Spleen (tissue), 11 donors: Measurements from ENCODE around the gene KRT71. TPM values are rescaled to one million over a fixed set of nuclear protein-coding genes. Genes with fewer than 3 reads are reported as not detected.

Experiments
- DNase-seq: peaks from one replicate; pipeline ENCODE4 v3.0.0-alpha.2; 2020
- H3K27ac ChIP-seq, 8 donors: fragments of 200-600 bp; sonication (generic) in 7 of 8; 1 replicate in 4 of 8; 2 replicates in 4 of 8; pipeline versions ENCODE4 v1.5.0 to v1.8.0; 2016 to 2021; ENCODE audit warnings: inconsistent platforms in 4 of 8, mild to moderate bottlenecking in 4 of 8, moderate library complexity in 1 of 8
- H3K27me3 ChIP-seq, 7 donors: fragments of 200-600 bp; sonication (generic) in 6 of 7; replicated peaks in 1 of 7; 1 replicate in 4 of 7; 2 replicates in 3 of 7; pipeline versions ENCODE4 v1.5.0 to v1.8.0; 2016 to 2021; ENCODE audit warnings: inconsistent platforms in 3 of 7, mild to moderate bottlenecking in 1 of 7
- H3K36me3 ChIP-seq, 6 donors: fragments of 200-600 bp; sonication (generic) in 5 of 6; 1 replicate in 4 of 6; 2 replicates in 2 of 6; pipeline versions ENCODE4 v1.5.0 to v1.8.0; 2016 to 2021; ENCODE audit warnings: inconsistent platforms in 2 of 6
- H3K4me1 ChIP-seq, 6 donors: fragments of 200-600 bp; sonication (generic) in 5 of 6; 1 replicate in 3 of 6; 2 replicates in 3 of 6; pipeline versions ENCODE4 v1.5.0 to v1.8.0; 2016 to 2021; ENCODE audit warnings: inconsistent platforms in 3 of 6
- H3K4me3 ChIP-seq, 8 donors: fragments of 200-600 bp; sonication (generic) in 7 of 8; 1 replicate in 4 of 8; 2 replicates in 4 of 8; pipeline versions ENCODE4 v1.5.0 to v1.8.0; 2016 to 2021; ENCODE audit warnings: inconsistent platforms in 4 of 8, mild to moderate bottlenecking in 4 of 8, moderate library complexity in 2 of 8
- H3K9me3 ChIP-seq, 8 donors: fragments of 200-600 bp; sonication (generic) in 7 of 8; 1 replicate in 4 of 8; 2 replicates in 4 of 8; pipeline versions ENCODE4 v1.5.0 to v1.8.0; 2016 to 2021; ENCODE audit warnings: inconsistent platforms in 4 of 8
- POLR2A ChIP-seq, 3 donors: fragments of 450-650 bp; IDR thresholded peaks; one replicate each; pipeline ENCODE4 v1.5.1; 2017; ENCODE audit warnings: antibody characterized with exemption in 3 of 3, mild to moderate bottlenecking in 1 of 3
- POLR2AphosphoS5 ChIP-seq, 3 donors: sonication (generic); formaldehyde crosslinking; IDR thresholded peaks; one replicate each; pipeline ENCODE4 v1.5.1; 2017; ENCODE audit warnings: antibody characterized with exemption in 3 of 3
- WGBS, 5 donors: extraction: QIAGEN DNeasy Blood & Tissue Kit in 3 of 5; methylation state at CpG; one replicate each; pipeline versions ENCODE4 v1.1.5 to v1.1.7; 2013 to 2018; 5-methylcytosine and 5-hydroxymethylcytosine counted together
- intact Hi-C: fragments of 100-400 bp; cut with DNase I; formaldehyde crosslinking; loops from one replicate; pipeline ENCODE4 v1.15.0; 2023; ENCODE audit warnings: low total_unique reads
- polyA plus RNA-seq, 3 donors: library from polyadenylated mRNA; stranded (reverse); fragments of 200-250 nt; gene quantifications; one replicate each; pipeline ENCODE4 v1.2.1, GENCODE V29; 2013
- total RNA-seq, 7 donors: library from RNA; depleted of rRNA in 3 of 7; stranded (reverse); fragments of >200 nt in 3 of 7; fragmentation: NEBNext Ultra II Directional in 4 of 7; extraction: Animal tissue kit (Norgen Biotek cat#: 25700) in 4 of 7; gene quantifications; one replicate each; pipeline versions ENCODE4 v1.1.0 to v1.2.1, GENCODE V29; 2016 to 2021
- TF ChIP-seq, protein P1 (sequence below), 11 experiments: fragments of 200-600 bp in 7 of 11; fragments of 450-650 bp in 4 of 11; sonication (generic) in 4 of 11; IDR thresholded peaks in 8 of 11; conservative IDR thresholded peaks in 3 of 11; 1 replicate in 7 of 11; 2 replicates in 4 of 11; pipeline versions ENCODE4 v1.4.0 to v1.8.0; 2016 to 2021; ENCODE audit warnings: antibody characterized with exemption in 11 of 11, inconsistent platforms in 4 of 11, mild to moderate bottlenecking in 1 of 11
- donor health status: healthy with polysubstance abuse.
- donor health status: DM: no; HTN: no; CAD: no; lungs with moderate emphysema.
- donor health status: DM: no; HTN: no; CAD: no.
- donor health status: Bipolar disorder and iron deficiency.
- donor health status: healthy.
- donor health status: DM: no; HTN: no; CAD: no.
- donor health status: DM: yes; HTN: yes; CAD: no.

KRT71 gene
- total and polyA plus RNA-seq, 10 donors: not detected

DNA sequence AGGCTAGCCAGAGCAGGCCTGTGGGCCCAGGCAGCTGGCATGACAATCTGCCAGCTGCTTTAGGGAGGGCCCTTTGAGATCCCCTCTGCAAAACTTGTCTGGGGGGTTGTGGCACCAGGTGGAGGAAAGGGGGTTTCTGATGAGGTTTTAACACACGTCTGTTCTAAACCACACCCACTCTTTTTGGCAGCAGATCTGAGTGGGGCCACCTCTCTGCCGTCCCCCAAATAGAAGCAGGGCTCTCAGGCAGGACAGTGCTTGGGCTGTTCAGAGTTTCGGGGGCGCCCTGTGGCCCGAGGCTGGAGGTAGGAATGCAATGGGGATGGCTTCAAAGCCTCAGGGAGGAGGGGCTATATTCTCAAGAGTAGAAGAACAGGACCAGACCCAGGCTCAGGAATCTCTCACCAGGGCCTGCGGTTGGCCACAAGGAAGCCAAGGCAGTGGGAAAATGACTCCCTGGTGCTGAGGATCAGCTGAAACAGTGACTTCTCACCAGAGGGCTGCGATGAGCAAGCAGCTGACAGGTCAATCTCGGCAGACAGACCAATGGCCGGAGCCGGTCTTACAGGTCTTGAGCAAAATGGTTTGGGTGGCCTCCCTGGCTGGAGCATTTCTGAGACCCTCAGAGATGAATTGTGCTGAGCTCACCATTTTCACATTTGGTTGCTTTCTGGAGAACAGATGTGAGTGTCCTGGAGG, 31.2 kb downstream of the KRT71 start:
- no peak overlapping the region for H3K4me3 ChIP-seq
- no peak for DNase-seq
- H3K36me3 ChIP-seq: no peaks in the 10 kb centered on the region
- H3K4me1 ChIP-seq: no peaks in the 10 kb centered on the region
- no peak overlapping the region for H3K27ac ChIP-seq
- WGBS, 5 donors: 73 to 83% (median 76%) methylated on average over 10 of the region's 10 CpGs
- no peaks in the 10 kb centered on the region for H3K9me3 ChIP-seq
- peaks cover 0 to 15% (median 0%) of the 10 kb centered on the region in 7 donors for H3K27me3 ChIP-seq
- intact Hi-C loops: no loop called here
- TF ChIP-seq, protein P1, sequence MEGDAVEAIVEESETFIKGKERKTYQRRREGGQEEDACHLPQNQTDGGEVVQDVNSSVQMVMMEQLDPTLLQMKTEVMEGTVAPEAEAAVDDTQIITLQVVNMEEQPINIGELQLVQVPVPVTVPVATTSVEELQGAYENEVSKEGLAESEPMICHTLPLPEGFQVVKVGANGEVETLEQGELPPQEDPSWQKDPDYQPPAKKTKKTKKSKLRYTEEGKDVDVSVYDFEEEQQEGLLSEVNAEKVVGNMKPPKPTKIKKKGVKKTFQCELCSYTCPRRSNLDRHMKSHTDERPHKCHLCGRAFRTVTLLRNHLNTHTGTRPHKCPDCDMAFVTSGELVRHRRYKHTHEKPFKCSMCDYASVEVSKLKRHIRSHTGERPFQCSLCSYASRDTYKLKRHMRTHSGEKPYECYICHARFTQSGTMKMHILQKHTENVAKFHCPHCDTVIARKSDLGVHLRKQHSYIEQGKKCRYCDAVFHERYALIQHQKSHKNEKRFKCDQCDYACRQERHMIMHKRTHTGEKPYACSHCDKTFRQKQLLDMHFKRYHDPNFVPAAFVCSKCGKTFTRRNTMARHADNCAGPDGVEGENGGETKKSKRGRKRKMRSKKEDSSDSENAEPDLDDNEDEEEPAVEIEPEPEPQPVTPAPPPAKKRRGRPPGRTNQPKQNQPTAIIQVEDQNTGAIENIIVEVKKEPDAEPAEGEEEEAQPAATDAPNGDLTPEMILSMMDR (IDR thresholded peaks at IDR 0.05 in 8 of 11, conservative IDR thresholded peaks at IDR 0.05 in 3 of 11): no peak
- TF ChIP-seq POLR2A (IDR thresholded peaks at IDR 0.05): no peak

GRCh38 chr12:52521175-52521567, 31.8 kb downstream of the KRT71 start:
- Histone ChIP-seq H3K9me3 (no peaks in the 10 kb centered on the region), H3K4me3 (no peak overlapping the region), H3K4me1 (no peaks in the 10 kb centered on the region), H3K36me3 (no peaks in the 10 kb centered on the region), H3K27ac (no peak overlapping the region), H3K27me3 (peaks cover 0 to 15% (median 0%) of the 10 kb centered on the region in 7 donors)
- 75 to 88% (median 81%) methylated on average over 10 of the region's 10 CpGs for WGBS, 5 donors
- no peak for DNase-seq
- TF ChIP-seq POLR2AphosphoS5 (IDR thresholded peaks at IDR 0.05) (no peak), POLR2A (IDR thresholded peaks at IDR 0.05) (no peak)
- TF ChIP-seq, protein P1 (IDR thresholded peaks at IDR 0.05 in 8 of 11, conservative IDR thresholded peaks at IDR 0.05 in 3 of 11): no peak
- intact Hi-C loops: no loop called here

GRCh38 chr12:52519826-52520662, 32.9 kb downstream of the KRT71 start, which contains the start of gene KRT5:
Gene KRT5 (minus strand): TSS chr12:52520394. CDS start chr12:52520296, 98 bp downstream.
- Histone ChIP-seq H3K4me3 (no peak within 1 kb of the TSS), H3K4me1 (no peaks in the 10 kb centered on the region), H3K9me3 (no peaks in the 10 kb centered on the region), H3K27ac (no peak within 1 kb of the TSS), H3K27me3 (peaks cover 0 to 15% (median 0%) of the 10 kb centered on the region in 7 donors), H3K36me3 (no peaks in the 10 kb centered on the region)
- no peak for DNase-seq
- WGBS, 5 donors: 87 to 93% (median 89%) methylated on average over 26 to 29 of the region's 29 CpGs
- intact Hi-C loops: no loop called here
- TF ChIP-seq POLR2AphosphoS5 (IDR thresholded peaks at IDR 0.05): no peak
- TF ChIP-seq POLR2A (IDR thresholded peaks at IDR 0.05): no peak

GRCh38 chr12:52519387-52519703, 33.6 kb downstream of the KRT71 start:
- no peaks in the 10 kb centered on the region for H3K36me3 ChIP-seq
- intact Hi-C loops: no loop called here
- 76 to 85% (median 82%) methylated on average over 3 of the region's 3 CpGs for WGBS, 5 donors
- H3K4me1 ChIP-seq: no peaks in the 10 kb centered on the region
- no peak overlapping the region for H3K4me3 ChIP-seq
- no peak for DNase-seq
- no peaks in the 10 kb centered on the region for H3K9me3 ChIP-seq
- TF ChIP-seq, protein P1 (IDR thresholded peaks at IDR 0.05 in 8 of 11, conservative IDR thresholded peaks at IDR 0.05 in 3 of 11): no peak
- TF ChIP-seq POLR2AphosphoS5 (IDR thresholded peaks at IDR 0.05) (no peak), POLR2A (IDR thresholded peaks at IDR 0.05) (no peak)
- H3K27ac ChIP-seq: no peak overlapping the region
- peaks cover 0 to 15% (median 0%) of the 10 kb centered on the region in 7 donors for H3K27me3 ChIP-seq
